Measurements from ENCODE around the gene MYO3B. TPM values are rescaled to one million over a fixed set of nuclear protein-coding genes. Genes with fewer than 3 reads are reported as not detected.
A peak's percentile ranks its signal among the peaks of the same experiment; 100 is the strongest.

The MYO3B gene
- polyA plus RNA-seq, 3 donors: 6.5 to 7.7 (median 6.7) TPM

- DNase-seq: no peak
Measured at GRCh38 chr2:170305711-170306110, 127.8 kb downstream of the MYO3B start.

GRCh38 chr2:170306293-170306873 lies 128.4 kb downstream of the MYO3B start:
- DNase-seq: no peak

GRCh38 chr2:170307052-170307451 lies 129.1 kb downstream of the MYO3B start:
- no peak for DNase-seq

GRCh38 chr2:170307555-170308351 lies 129.8 kb downstream of the MYO3B start:
- DNase-seq: no peak

GRCh38 chr2:170310876-170311502 lies 133.0 kb downstream of the MYO3B start:
- no peak for DNase-seq

GRCh38 chr2:170313347-170313991 lies 135.5 kb downstream of the MYO3B start:
- no peak for DNase-seq

DNA sequence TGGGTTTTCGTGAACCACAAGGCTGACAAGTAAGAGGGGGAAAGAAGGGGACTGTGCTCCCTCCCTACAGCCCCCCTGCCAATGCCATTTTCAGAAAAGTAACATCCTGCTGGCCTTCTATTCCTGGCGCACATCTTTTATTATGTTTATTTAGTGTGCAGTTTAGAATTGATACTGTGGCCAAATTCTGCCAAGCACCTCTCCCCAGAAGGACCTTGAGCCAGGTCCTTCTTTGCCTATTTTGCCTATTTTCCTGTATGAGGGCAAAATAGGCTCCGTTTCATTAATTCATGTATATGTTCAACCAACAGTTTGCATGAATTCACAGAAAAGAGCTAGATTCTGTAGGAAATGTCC lies 136.0 kb downstream of the MYO3B start:
- no peak for DNase-seq

DNA sequence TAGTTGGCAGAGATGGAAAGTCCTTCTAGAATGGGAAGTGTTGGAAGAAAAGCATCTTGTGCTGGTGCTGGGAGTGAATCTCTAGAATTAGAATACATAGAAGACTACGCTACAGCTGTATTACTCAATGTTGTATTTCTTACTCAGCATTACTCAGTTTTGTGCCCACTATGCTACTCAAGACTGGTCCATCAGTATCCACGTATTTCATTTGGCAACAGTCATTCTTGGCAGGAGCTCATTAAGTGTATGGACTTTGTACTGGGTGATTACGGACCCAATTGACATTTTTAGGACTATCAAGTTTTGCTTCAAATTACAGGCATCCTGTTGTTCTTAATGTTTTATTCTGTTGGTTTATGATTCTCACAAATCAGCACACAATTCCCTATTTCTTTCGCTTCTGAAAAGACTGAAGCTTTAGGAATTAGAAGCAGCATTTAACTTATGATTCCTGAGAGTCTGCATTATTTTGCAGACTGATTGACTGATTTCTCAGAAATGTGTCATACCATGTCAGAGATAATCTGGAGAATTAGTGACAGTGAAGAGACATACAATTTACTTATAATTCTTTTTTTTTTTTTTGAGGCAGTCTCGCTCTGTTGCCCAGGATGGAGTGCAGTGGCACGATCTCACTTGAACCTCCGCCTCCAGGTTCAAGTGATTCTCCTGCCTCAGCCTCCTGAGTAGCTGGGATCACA lies 136.9 kb downstream of the MYO3B start:
- no peak for DNase-seq

GRCh38 chr2:170320948-170321347 lies 143.0 kb downstream of the MYO3B start:
- no peak for DNase-seq

DNA sequence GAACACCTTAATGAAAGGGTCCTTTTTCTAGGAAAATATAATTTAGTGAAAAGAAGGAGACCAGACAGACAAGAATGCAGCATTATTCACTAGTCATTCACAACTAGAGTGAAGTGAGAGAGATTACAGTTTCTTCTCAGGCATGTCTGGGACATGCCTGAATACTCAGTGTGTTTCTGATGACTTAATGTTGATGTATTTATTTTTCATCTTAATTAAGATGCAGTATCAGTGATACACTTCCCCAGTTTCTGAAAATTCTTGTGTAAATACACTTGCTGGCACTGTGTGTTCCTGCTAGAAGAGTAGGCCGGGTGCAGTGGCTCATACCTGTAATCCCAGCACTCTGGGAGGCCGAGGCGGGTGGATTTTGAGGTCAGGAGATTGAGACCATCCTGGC lies 143.6 kb downstream of the MYO3B start:
- no peak for DNase-seq

- DNase-seq: no peak
Measured at GRCh38 chr2:170322140-170322766, 144.3 kb downstream of the MYO3B start.

- DNase-seq: no peak
Measured at GRCh38 chr2:170323743-170324142, 145.8 kb downstream of the MYO3B start.

DNA sequence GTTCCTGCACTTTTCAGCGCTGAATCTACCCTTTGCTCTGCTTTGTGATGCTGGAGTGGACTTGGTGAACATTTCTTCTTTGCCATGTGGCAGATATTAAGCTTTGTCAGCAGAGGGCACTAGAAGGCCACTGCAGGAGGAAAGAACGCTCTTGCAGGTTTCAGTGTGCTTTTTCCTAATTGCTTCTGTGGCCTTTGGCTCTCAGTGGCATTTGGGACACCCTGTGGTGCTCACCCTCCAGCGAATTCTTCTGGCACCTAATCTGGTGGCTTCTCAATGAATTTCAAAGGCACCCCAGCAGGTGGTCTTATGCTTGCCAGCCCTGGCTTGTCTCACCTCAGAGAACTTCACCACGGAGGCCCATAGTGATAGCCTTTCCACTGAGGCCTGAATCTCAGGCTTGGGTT lies 146.7 kb downstream of the MYO3B start:
- DNase-seq: peak; percentile 33

- no peak for DNase-seq
Measured at GRCh38 chr2:170330881-170331280, 152.9 kb downstream of the MYO3B start.

- no peak for DNase-seq
Measured at GRCh38 chr2:170332676-170333402, 154.9 kb downstream of the MYO3B start.

- DNase-seq: no peak
Measured at GRCh38 chr2:170335351-170335750, 157.4 kb downstream of the MYO3B start.

GRCh38 chr2:170336408-170336807 lies 158.5 kb downstream of the MYO3B start:
- DNase-seq: no peak

DNA sequence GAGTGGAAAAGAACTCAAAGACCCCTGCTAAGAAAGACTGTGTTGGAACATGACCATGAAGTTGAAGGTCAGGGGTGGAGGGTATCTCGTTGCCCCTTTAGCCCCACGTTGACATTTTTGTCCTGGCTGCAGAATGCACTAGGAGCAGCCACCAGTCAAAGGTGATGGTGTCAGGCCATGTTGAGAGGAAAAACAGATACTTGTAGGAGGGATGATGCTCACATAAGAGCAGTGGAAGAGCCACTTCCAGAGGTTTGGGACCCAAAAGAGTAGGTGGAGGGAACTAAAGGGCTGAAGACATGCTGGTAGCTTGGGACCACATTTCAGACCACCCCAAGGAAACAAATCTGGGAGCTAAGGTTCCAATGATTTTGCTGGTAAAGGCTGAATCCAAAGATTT lies 159.0 kb downstream of the MYO3B start:
- DNase-seq: no peak

GRCh38 chr2:170339322-170339721 lies 161.4 kb downstream of the MYO3B start:
- DNase-seq: no peak

GRCh38 chr2:170339750-170340692 lies 162.1 kb downstream of the MYO3B start:
- DNase-seq: peak; percentile 5
